Measurements from ENCODE around the gene KCNMA1. TPM values are rescaled to one million over a fixed set of nuclear protein-coding genes. Genes with fewer than 3 reads are reported as not detected.

The KCNMA1 gene
- polyA plus RNA-seq, 1 donor from 2014 or later = 60.8 TPM

DNA sequence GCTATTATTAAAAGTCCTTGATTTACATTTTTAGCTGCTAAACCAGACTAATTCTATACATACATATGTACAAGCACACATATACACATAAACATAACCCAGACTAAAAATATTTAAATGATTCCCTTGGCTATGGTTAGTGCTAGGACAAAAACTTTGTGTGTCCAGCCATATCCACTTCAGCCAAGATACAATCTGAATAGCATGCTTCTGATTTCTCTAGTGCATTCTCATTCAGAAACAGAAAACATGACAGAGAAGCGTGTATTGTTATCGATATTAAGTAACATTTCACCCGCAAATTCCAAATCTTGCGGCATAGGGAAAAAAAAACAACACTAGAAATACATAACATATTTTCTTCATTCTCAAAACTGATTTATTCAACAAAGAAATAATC, 569.3 kb downstream of the KCNMA1 start:
- H3K27ac ChIP-seq (ENCODE audit: low read length) = no peak overlapping the region

GRCh38 chr10:77062381-77062780, 575.2 kb downstream of the KCNMA1 start:
- no peaks in the 10 kb centered on the region for H3K9me2 ChIP-seq (ENCODE audit: insufficient read depth, low read length)
- no peak for TF ChIP-seq SMC3 (conservative IDR thresholded peaks at IDR 0.05; ENCODE audit: poor library complexity)
- TF ChIP-seq POLR2AphosphoS5 (IDR thresholded peaks at IDR 0.05) = no peak
- no peak for TF ChIP-seq RAD21 (conservative IDR thresholded peaks at IDR 0.05)
- TF ChIP-seq, protein P1, sequence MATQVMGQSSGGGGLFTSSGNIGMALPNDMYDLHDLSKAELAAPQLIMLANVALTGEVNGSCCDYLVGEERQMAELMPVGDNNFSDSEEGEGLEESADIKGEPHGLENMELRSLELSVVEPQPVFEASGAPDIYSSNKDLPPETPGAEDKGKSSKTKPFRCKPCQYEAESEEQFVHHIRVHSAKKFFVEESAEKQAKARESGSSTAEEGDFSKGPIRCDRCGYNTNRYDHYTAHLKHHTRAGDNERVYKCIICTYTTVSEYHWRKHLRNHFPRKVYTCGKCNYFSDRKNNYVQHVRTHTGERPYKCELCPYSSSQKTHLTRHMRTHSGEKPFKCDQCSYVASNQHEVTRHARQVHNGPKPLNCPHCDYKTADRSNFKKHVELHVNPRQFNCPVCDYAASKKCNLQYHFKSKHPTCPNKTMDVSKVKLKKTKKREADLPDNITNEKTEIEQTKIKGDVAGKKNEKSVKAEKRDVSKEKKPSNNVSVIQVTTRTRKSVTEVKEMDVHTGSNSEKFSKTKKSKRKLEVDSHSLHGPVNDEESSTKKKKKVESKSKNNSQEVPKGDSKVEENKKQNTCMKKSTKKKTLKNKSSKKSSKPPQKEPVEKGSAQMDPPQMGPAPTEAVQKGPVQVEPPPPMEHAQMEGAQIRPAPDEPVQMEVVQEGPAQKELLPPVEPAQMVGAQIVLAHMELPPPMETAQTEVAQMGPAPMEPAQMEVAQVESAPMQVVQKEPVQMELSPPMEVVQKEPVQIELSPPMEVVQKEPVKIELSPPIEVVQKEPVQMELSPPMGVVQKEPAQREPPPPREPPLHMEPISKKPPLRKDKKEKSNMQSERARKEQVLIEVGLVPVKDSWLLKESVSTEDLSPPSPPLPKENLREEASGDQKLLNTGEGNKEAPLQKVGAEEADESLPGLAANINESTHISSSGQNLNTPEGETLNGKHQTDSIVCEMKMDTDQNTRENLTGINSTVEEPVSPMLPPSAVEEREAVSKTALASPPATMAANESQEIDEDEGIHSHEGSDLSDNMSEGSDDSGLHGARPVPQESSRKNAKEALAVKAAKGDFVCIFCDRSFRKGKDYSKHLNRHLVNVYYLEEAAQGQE (IDR thresholded peaks at IDR 0.05; ENCODE audit: borderline replicate concordance) = no peak
- no peak for TF ChIP-seq TAF1 (IDR thresholded peaks at IDR 0.05; ENCODE audit: low read depth)
- no peak for TF ChIP-seq CTCF (IDR thresholded peaks at IDR 0.05; ENCODE audit: poor library complexity, severe bottlenecking)
- TF ChIP-seq EZH2 (IDR thresholded peaks at IDR 0.05; ENCODE audit: borderline replicate concordance, insufficient read depth, low read length, poor library complexity, severe bottlenecking) = no peak
- TF ChIP-seq MXI1 (conservative IDR thresholded peaks at IDR 0.05; ENCODE audit: poor library complexity, severe bottlenecking) = no peak
- no peak overlapping the region for H3K4me2 ChIP-seq (ENCODE audit: low read length)
- no peak overlapping the region for H3K9ac ChIP-seq (ENCODE audit: low read length)
- H3K36me3 ChIP-seq (ENCODE audit: insufficient read depth, low read length) = no peaks in the 10 kb centered on the region
- no peak overlapping the region for H2AFZ ChIP-seq (ENCODE audit: low read depth, low read length)
- no peaks in the 10 kb centered on the region for H3K79me2 ChIP-seq (replicated peaks; ENCODE audit: insufficient read depth, low read length)
- no peaks in the 10 kb centered on the region for H3F3A ChIP-seq (ENCODE audit: insufficient read depth, low read length, poor library complexity, severe bottlenecking)
- no peaks in the 10 kb centered on the region for H3K9me3 ChIP-seq (ENCODE audit: low read length)
- H3K27ac ChIP-seq (ENCODE audit: low read length) = no peak overlapping the region
- H4K20me1 ChIP-seq (ENCODE audit: insufficient read depth) = no peaks in the 10 kb centered on the region
- H3K27me3 ChIP-seq (ENCODE audit: insufficient read depth, low read depth, low read length) = no peaks in the 10 kb centered on the region
- H3K4me3 ChIP-seq (ENCODE audit: low read length) = no peak overlapping the region

More for the DNA sequence above, 569.3 kb downstream of the KCNMA1 start:
- H3K9ac ChIP-seq (ENCODE audit: low read length) = no peak overlapping the region
- no peak overlapping the region for H3K4me3 ChIP-seq (ENCODE audit: low read length)
- no peaks in the 10 kb centered on the region for H3K9me3 ChIP-seq (ENCODE audit: low read length)
- no peaks in the 10 kb centered on the region for H4K20me1 ChIP-seq (ENCODE audit: insufficient read depth)
- no peaks in the 10 kb centered on the region for H3K9me2 ChIP-seq (ENCODE audit: insufficient read depth, low read length)
- TF ChIP-seq CTCF (IDR thresholded peaks at IDR 0.05; ENCODE audit: poor library complexity, severe bottlenecking) (no peak), EP300 (conservative IDR thresholded peaks at IDR 0.05; ENCODE audit: poor library complexity, severe bottlenecking) (no peak), TAF1 (IDR thresholded peaks at IDR 0.05; ENCODE audit: low read depth) (no peak), POLR2AphosphoS5 (IDR thresholded peaks at IDR 0.05) (no peak), MXI1 (conservative IDR thresholded peaks at IDR 0.05; ENCODE audit: poor library complexity, severe bottlenecking) (no peak), RAD21 (conservative IDR thresholded peaks at IDR 0.05) (no peak), EZH2 (IDR thresholded peaks at IDR 0.05; ENCODE audit: borderline replicate concordance, insufficient read depth, low read length, poor library complexity, severe bottlenecking) (no peak), SMC3 (conservative IDR thresholded peaks at IDR 0.05; ENCODE audit: poor library complexity) (no peak)
- TF ChIP-seq, protein P1 (IDR thresholded peaks at IDR 0.05; ENCODE audit: borderline replicate concordance) = no peak
- H3K36me3 ChIP-seq (ENCODE audit: insufficient read depth, low read length) = no peaks in the 10 kb centered on the region
- H2AFZ ChIP-seq (ENCODE audit: low read depth, low read length) = no peak overlapping the region
- no peaks in the 10 kb centered on the region for H3F3A ChIP-seq (ENCODE audit: insufficient read depth, low read length, poor library complexity, severe bottlenecking)
- H3K4me2 ChIP-seq (ENCODE audit: low read length) = no peak overlapping the region
- no peaks in the 10 kb centered on the region for H3K27me3 ChIP-seq (ENCODE audit: insufficient read depth, low read depth, low read length)
- H3K79me2 ChIP-seq (replicated peaks; ENCODE audit: insufficient read depth, low read length) = no peaks in the 10 kb centered on the region

Data from neural cell (in vitro differentiated cells).